Measurements from ENCODE around the gene TFG.

- TF ChIP-seq CTCF (conservative IDR thresholded peaks at IDR 0.05; ENCODE audit: low read depth in 2 of 2) (no peak), CREB1 (CRISPR knock-in tag; IDR thresholded peaks at IDR 0.05; ENCODE audit: low read depth) (no peak), EZH2phosphoT487 (IDR thresholded peaks at IDR 0.05; ENCODE audit: unreplicated experiment) (no peak), EZH2 (IDR thresholded peaks at IDR 0.05; ENCODE audit: low read depth, unreplicated experiment) (no peak)
Observed at GRCh38 chr3:100717063-100717462, 7.8 kb downstream of the TFG start.
